K562 (cell line): ENCODE results near the gene TRIP6. TPM values are rescaled to one million over a fixed set of nuclear protein-coding genes. Genes with fewer than 3 reads are reported as not detected.

Source experiments
- ATAC-seq: fragments of 200-7000 bp; cut with Tn5 transposase; 3 replicates; pipeline ENCODE4 v1.9.1; 2020; ENCODE audit warnings: moderate library complexity
- BruUV-seq: library from RNA; stranded (reverse); fragments of 400-500 nt; replicated peaks from 2 replicates; lab custom pipeline; 2021; lab: Mats Ljungman, UMichigan
- CTCF ChIA-PET: fragments of 300-600 bp; formaldehyde crosslinking; extraction: SDS; loops from one replicate; lab custom pipeline; 2021; ENCODE audit warnings: low intra/inter-chr PET ratio; lab: Yijun Ruan, JAX
- POLR2A ChIA-PET: fragments of 300-600, 350-650 bp; sonication (Branson Sonifier 250); formaldehyde crosslinking; extraction: SDS; loops from one replicate; lab custom pipeline; 2021; ENCODE audit warnings: antibody characterized with exemption, inconsistent platforms; lab: Yijun Ruan, JAX
- DNase-seq, 4 experiments: peaks; one replicate each; pipeline versions ENCODE4 v3.0.0 to v3.0.0-alpha.2; 2011 to 2018; ENCODE audit warnings: low spot score in 3 of 4, mixed read lengths in 3 of 4; ENCODE audit errors: extremely low read depth in 1 of 4
- FAIRE-seq: peaks from 2 replicates; lab custom pipeline; 2011; peaks lifted over from hg19 to GRCh38; lab: Jason Lieb, UNC
- H2AFZ ChIP-seq: 2 replicates; pipeline ENCODE4 v1.6.0; 2011; ENCODE audit warnings: low read depth, low read length, control low read depth, inconsistent platforms
- H3K27ac ChIP-seq: fragments of 200-600 bp; 3 replicates; pipeline ENCODE4 v1.8.0; 2011; ENCODE audit warnings: low read depth, mild to moderate bottlenecking, control low read depth, inconsistent platforms, low read length, moderate library complexity, mixed read lengths; ENCODE audit errors: extremely low read depth
- H3K27me3 ChIP-seq, 2 experiments: fragments of 300-600 bp in 1 of 2; 2 replicates in 1 of 2; 3 replicates in 1 of 2; pipeline versions ENCODE4 v1.6.0 to v1.8.0; 2011; ENCODE audit warnings: inconsistent platforms in 2 of 2, low read length in 2 of 2, mild to moderate bottlenecking in 1 of 2, mixed read lengths in 1 of 2, moderate library complexity in 1 of 2; ENCODE audit not compliant: control insufficient read depth in 2 of 2, insufficient read depth in 2 of 2
- H3K36me3 ChIP-seq: fragments of 300-600 bp; 3 replicates; pipeline ENCODE4 v1.8.0; 2011; ENCODE audit warnings: mild to moderate bottlenecking, low read length, inconsistent platforms; ENCODE audit not compliant: control insufficient read depth, insufficient read depth
- H3K4me1 ChIP-seq, 2 experiments: fragments of 200-600 bp in 1 of 2; replicated peaks in 1 of 2; 2 replicates in 1 of 2; 3 replicates in 1 of 2; pipeline versions ENCODE4 v1.5.1 to v1.8.0; 2011; ENCODE audit warnings: inconsistent platforms in 2 of 2, low read length in 2 of 2, mild to moderate bottlenecking in 1 of 2, mixed read lengths in 1 of 2, moderate library complexity in 1 of 2; ENCODE audit not compliant: control insufficient read depth in 2 of 2, insufficient read depth in 2 of 2
- H3K4me2 ChIP-seq: 2 replicates; pipeline ENCODE4 v1.6.1; 2011; ENCODE audit warnings: low read length, control low read depth, inconsistent platforms, mixed read lengths; ENCODE audit not compliant: insufficient read depth
- H3K4me3 ChIP-seq: fragments of 200-600 bp; sonication (generic), shearing (Covaris generic); 2 replicates; pipeline ENCODE4 v1.5.1; 2016; ENCODE audit warnings: control low read depth, inconsistent platforms
- H3K79me2 ChIP-seq: fragments of 200-600 bp; 3 replicates; pipeline ENCODE4 v1.8.0; 2011; ENCODE audit warnings: low read length, inconsistent platforms; ENCODE audit not compliant: control insufficient read depth, insufficient read depth
- H3K9ac ChIP-seq, 2 experiments: 2 replicates each; pipeline versions ENCODE4 v1.6.0 to v1.6.1; 2011; ENCODE audit warnings: low read depth in 2 of 2, low read length in 2 of 2, control low read depth in 1 of 2, inconsistent platforms in 1 of 2, mild to moderate bottlenecking in 1 of 2, mixed read lengths in 1 of 2; ENCODE audit not compliant: insufficient read depth in 1 of 2
- H3K9me1 ChIP-seq: one replicate; pipeline ENCODE4 v1.6.0; 2011; ENCODE audit warnings: inconsistent platforms, mild to moderate bottlenecking, low read length, moderate library complexity; ENCODE audit not compliant: control insufficient read depth, insufficient read depth
- H3K9me3 ChIP-seq: replicated peaks from 2 replicates; pipeline ENCODE4 v1.5.1; 2011; ENCODE audit warnings: low read depth, low read length, inconsistent platforms; ENCODE audit not compliant: control insufficient read depth, insufficient read depth
- H4K20me1 ChIP-seq: replicated peaks from 2 replicates; pipeline ENCODE4 v1.6.1; 2011; ENCODE audit warnings: low read length, inconsistent platforms, mixed read lengths; ENCODE audit not compliant: control insufficient read depth, insufficient read depth
- ARID4B ChIP-seq: sonication (generic); formaldehyde crosslinking; IDR thresholded peaks from 2 replicates; pipeline ENCODE4 v1.8.0; 2022; ENCODE audit warnings: mild to moderate bottlenecking, missing genetic modification reagents
- NFIX ChIP-seq: fragments of 250-450 bp; sonication (Bioruptor Pico); IDR thresholded peaks from 2 replicates; pipeline ENCODE4 v1.4.0; 2020; ENCODE audit warnings: low read depth, mild to moderate bottlenecking, moderate library complexity
- NR2C2 ChIP-seq, 2 experiments: fragments of 200-800 bp in 1 of 2; sonication (Bioruptor generic) in 1 of 2; sonication (generic) in 1 of 2; formaldehyde crosslinking in 1 of 2; IDR thresholded peaks; 2 replicates each; pipeline versions ENCODE4 v1.6.1 to v1.8.0; 2016 to 2022; ENCODE audit warnings: mild to moderate bottlenecking in 1 of 2, missing compliant biosample characterization in 1 of 2, missing genetic modification characterization in 1 of 2, missing genetic modification reagents in 1 of 2
- NR4A1 ChIP-seq, 2 experiments: fragments of 250-450 bp in 1 of 2; fragments of 450-650 bp in 1 of 2; sonication (Bioruptor Pico) in 1 of 2; IDR thresholded peaks; 2 replicates each; pipeline versions ENCODE4 v1.4.0 to v1.6.1; 2016 to 2020; ENCODE audit warnings: mild to moderate bottlenecking in 2 of 2, missing compliant biosample characterization in 1 of 2, missing genetic modification characterization in 1 of 2, moderate library complexity in 1 of 2
- POLR2B ChIP-seq: fragments of 450-650 bp; IDR thresholded peaks from 2 replicates; pipeline ENCODE4 v1.6.1; 2018; ENCODE audit warnings: low read depth; ENCODE audit not compliant: partially characterized antibody
- SIN3A ChIP-seq, 2 experiments: fragments of 150-350 bp in 1 of 2; IDR thresholded peaks; 2 replicates each; pipeline ENCODE4 v1.6.1; 2011 to 2016; ENCODE audit warnings: borderline replicate concordance in 2 of 2, low read depth in 2 of 2, low read length in 2 of 2, mild to moderate bottlenecking in 2 of 2, moderate library complexity in 2 of 2; ENCODE audit not compliant: control insufficient read depth in 1 of 2
- WGBS: fragments of 100-300 bp; shearing (Covaris generic); methylation state at CpG from one replicate; pipeline ENCODE4 v1.1.6; 2016; ENCODE audit warnings: low coverage, mixed read lengths; ENCODE audit not compliant: insufficient coverage; ENCODE audit errors: missing lambda C conversion rate; 5-methylcytosine and 5-hydroxymethylcytosine counted together
- in situ Hi-C: fragments of 300-500 bp; cut with MboI; formaldehyde crosslinking; loops from 4 replicates; pipeline ENCODE4 v1.15.0; 2018; ENCODE audit warnings: inconsistent platforms, mixed read lengths
- intact Hi-C: fragments of 100-400 bp; cut with micrococcal nuclease; formaldehyde crosslinking; loops from 2 replicates; pipeline ENCODE4 v1.14.2; 2022
- polyA plus RNA-seq, 8 experiments: library from polyadenylated mRNA; depleted of rRNA in 4 of 8; stranded (reverse) in 5 of 8; unstranded in 3 of 8; fragments of >200 nt; fragmentation: Nextera tagmentation in 2 of 8; fragmentation: Illumina TruSeq in 1 of 8; extraction: Ambion mirVana in 2 of 8; extraction: Trizol in 1 of 8; gene quantifications; 2 replicates each; pipeline versions ENCODE4 v1.2.1 to v1.2.3, GENCODE V29; 2011 to 2014; ENCODE audit warnings: inconsistent platforms in 1 of 8, missing spikeins in 1 of 8
- total RNA-seq, 7 experiments: library from RNA; depleted of rRNA in 6 of 7; stranded (reverse); fragments of >200 nt in 6 of 7; fragmentation: Illumina TruSeq in 2 of 7; extraction: Trizol in 2 of 7; gene quantifications; 2 replicates each; pipeline versions ENCODE4 v1.2.1 to v1.2.3, GENCODE V29; 2011 to 2021; ENCODE audit warnings: low replicate concordance in 1 of 7
- TF ChIP-seq, protein P1 (sequence below): sonication (generic); formaldehyde crosslinking; IDR thresholded peaks from 2 replicates; pipeline ENCODE4 v1.8.1; 2023; ENCODE audit warnings: mild to moderate bottlenecking, missing genetic modification reagents

Gene TRIP6
- total and polyA plus RNA-seq, 9 of the 15 experiments (the other 6 are each of a cell fraction or from before 2014, with no cell fraction given) = 5.9 to 141 (median 54.0) TPM

- H3K4me2 ChIP-seq = peak overlapping the region; percentile 83
- peak overlapping the region; percentile 89 for H3K27ac ChIP-seq
- H3K36me3 ChIP-seq = peaks cover 55% of the 10 kb centered on the region
- H3K4me3 ChIP-seq = peak overlapping the region; percentile 70
- no peaks in the 10 kb centered on the region for H3K27me3 ChIP-seq
- intact Hi-C loops = no loop called here
- CTCF ChIA-PET = no interaction called here
- ATAC-seq = peak; percentile 1
- H3K9ac ChIP-seq = peak overlapping the region; percentile 86 to 100
- POLR2A ChIA-PET = interaction anchor here (0.5 to 6.3 kb wide), 8 partner anchors 9 to 401 kb away, joined by 3 to 144 read pairs (median 4); partner anchors contain the start of gene SRRT
- in situ Hi-C loops = no loop called here
- peak in 2 of 4 experiments; percentile 27 to 48 for DNase-seq
- H3K4me1 ChIP-seq = peaks cover 27 to 75% of the 10 kb centered on the region in 2 experiments
- H3K9me3 ChIP-seq = no peaks in the 10 kb centered on the region
- 13% methylated on average over 18 of the region's 18 CpGs for WGBS
- H3K79me2 ChIP-seq = peaks cover 45% of the 10 kb centered on the region
- TSS peak; percentile 78 for BruUV-seq
- H3K9me1 ChIP-seq = peaks cover 5% of the 10 kb centered on the region
- peak; percentile 65 for FAIRE-seq
- no peak overlapping the region for H2AFZ ChIP-seq
- peaks cover 27% of the 10 kb centered on the region for H4K20me1 ChIP-seq
- TF ChIP-seq ARID4B (CRISPR knock-in tag) = 0 out of 2 replicates have a peak, but pooled peaks have one; percentile 25
- 0 out of 4 replicates have a peak, but pooled peaks of 1 of the 2 experiments have one; percentile 23 for TF ChIP-seq SIN3A (IDR thresholded peaks at IDR 0.05; ENCODE audit: borderline replicate concordance in 2 of 2, control insufficient read depth in 1 of 2, low read depth in 2 of 2, low read length in 2 of 2)
- TF ChIP-seq NR4A1 (CRISPR knock-in tag; IDR thresholded peaks at IDR 0.05) = 0 out of 2 replicates have a peak, but pooled peaks have one; percentile 7
- TF ChIP-seq NR4A1 (tag; IDR thresholded peaks at IDR 0.05) = no peak
- peak; percentile 38; the same call in 1 of the 2 replicates for TF ChIP-seq NR2C2 (CRISPR knock-in tag; IDR thresholded peaks at IDR 0.05)
- no peak for TF ChIP-seq NR2C2 (tag; IDR thresholded peaks at IDR 0.05)
- TF ChIP-seq, protein P1, sequence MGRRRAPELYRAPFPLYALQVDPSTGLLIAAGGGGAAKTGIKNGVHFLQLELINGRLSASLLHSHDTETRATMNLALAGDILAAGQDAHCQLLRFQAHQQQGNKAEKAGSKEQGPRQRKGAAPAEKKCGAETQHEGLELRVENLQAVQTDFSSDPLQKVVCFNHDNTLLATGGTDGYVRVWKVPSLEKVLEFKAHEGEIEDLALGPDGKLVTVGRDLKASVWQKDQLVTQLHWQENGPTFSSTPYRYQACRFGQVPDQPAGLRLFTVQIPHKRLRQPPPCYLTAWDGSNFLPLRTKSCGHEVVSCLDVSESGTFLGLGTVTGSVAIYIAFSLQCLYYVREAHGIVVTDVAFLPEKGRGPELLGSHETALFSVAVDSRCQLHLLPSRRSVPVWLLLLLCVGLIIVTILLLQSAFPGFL (CRISPR knock-in tag) = 0 out of 2 replicates have a peak, but pooled peaks have one; percentile 41
- TF ChIP-seq POLR2B = peak; percentile 9
- TF ChIP-seq NFIX (CRISPR knock-in tag) = no peak
Measured at GRCh38 chr7:100888291-100888987, 21.3 kb downstream of the TRIP6 start.
